GM11168 (cell line): ENCODE measurements around the gene PARS2.

Experiments
- in situ Hi-C: fragments of 300-500 bp; cut with MboI; formaldehyde crosslinking; loops from one replicate; pipeline ENCODE4 v1.12.0; 2022; ENCODE audit warnings: low sequenced_read_pairs; ENCODE audit not compliant: unreplicated experiment

Gene PARS2

DNA sequence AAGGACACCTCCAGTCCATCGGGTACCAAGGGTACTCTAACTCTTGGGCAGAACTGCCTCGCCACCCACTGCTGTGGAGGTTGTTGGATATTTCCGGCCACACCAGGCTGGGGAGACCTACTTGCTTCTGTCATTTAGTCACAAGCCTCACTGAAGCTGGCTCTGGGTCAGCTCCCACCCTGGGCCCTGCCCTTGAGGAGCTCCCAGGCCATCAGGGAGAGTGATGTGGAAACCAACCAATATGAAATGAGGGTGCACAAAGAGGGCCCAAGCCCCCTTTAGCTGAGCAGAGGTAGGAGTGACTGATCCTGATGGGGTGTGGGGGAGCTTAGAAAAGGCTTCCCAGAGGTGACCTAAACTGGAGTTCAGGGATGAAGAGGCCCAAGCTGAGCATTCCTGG lies 19.6 kb downstream of the PARS2 start:
- in situ Hi-C loops, result no loop called here

GRCh38 chr1:54743416-54744226 lies 20.7 kb downstream of the PARS2 start:
- in situ Hi-C loops, result no loop called here

DNA sequence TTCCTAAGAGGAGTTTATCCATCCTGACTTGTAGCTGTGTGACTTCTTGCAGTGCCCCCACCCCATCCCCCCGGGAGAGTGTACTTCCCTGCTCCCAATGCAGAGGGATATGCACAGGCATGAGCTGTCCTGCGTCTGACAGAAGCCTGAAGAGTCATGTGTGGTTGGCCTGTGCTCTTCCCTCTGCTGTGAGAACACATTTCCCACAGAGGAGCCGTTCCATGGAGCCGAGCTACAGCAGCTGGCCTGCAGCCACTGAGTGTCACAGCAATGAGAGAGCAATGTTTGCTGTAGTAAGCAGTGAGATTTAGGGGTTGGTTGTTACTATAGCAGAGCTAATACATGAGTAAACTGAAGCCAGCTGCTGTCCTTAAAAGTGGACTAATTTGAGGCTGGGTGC lies 22.0 kb downstream of the PARS2 start:
- in situ Hi-C loops, result no loop called here

DNA sequence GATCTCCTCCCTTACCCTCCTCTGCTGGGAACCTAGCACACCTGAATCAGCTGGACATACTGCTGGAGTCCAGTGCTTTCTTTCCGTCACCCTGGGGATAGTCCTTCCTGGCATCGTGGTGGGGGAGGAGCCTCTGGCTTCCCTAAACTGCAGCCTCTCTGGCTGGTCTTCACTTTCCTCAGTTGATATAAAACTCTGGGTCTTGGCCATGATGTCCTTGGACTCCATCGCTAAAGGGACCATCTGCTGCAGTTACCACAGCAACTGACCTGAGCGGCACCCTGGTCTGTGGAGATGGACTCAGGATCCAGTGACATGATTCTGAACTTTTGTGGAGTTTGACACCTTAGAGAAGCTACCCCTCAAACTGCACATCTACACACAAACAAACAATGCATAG lies 22.8 kb downstream of the PARS2 start:
- in situ Hi-C loops, result no loop called here

GRCh38 chr1:54738244-54738643 lies 26.1 kb downstream of the PARS2 start:
- in situ Hi-C loops, result no loop called here

DNA sequence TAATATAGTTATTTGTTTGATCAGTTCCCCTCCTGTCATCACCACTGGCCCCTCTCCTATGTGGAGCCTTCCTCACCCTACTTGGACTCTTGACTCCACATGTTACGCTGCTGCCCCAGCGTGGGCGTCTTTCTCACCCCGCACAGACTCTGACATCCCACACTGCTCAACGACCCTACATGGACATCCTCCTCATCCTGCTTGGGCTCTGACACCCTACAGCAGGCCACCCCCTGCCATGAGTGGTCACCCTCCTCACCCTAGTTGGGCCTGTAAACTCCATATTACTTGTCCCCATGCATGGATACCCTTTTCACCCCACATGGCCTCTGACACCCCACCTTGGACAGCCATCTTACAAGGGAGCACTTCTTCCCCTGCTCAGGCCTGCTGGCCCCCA lies 27.6 kb downstream of the PARS2 start:
- in situ Hi-C loops, result no loop called here

- in situ Hi-C loops, result no loop called here
Observed at GRCh38 chr1:54728027-54728426, 36.3 kb downstream of the PARS2 start.

DNA sequence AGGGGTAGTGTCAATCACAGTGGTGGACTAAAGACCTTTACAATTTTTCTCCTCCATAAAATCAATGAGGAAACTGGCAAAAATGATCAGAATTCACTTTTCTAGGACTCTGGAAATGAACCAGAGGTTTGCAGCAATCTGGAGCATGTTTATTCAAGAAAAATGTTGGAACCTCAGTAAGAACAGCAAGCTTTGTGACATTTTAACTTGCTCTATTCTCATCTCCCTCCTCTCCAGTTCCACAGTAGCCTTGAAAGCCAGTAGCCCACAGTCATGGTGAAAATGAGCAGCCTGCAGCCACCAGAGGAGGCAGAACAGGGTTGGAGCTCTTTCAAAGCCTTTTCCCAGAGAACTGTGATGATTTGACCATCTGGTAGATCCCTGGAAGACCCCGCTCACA lies 39.6 kb downstream of the PARS2 start:
- in situ Hi-C loops, result no loop called here

- in situ Hi-C loops, result no loop called here
Observed at GRCh38 chr1:54723985-54724384, 40.3 kb downstream of the PARS2 start.

DNA sequence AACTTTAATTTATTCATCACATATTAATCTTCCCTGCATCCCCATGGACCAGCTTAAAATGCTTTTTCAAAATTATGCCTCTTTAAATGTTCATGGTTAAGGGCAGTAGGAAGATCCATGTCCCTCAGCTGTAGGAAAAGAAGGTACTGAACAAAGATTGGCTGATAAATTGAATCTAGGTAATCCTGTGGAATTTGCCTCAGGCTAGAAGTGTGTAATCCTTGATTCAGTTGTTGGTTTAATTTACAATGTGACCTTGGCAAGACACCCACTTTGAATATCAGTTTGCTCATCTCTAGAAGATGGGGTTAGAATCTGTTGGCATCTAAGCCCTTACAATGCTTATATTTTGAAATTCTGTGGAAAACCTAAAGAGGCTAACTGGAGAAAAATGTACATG lies 42.6 kb downstream of the PARS2 start:
- in situ Hi-C loops, result no loop called here

GRCh38 chr1:54716299-54717047 lies 47.9 kb downstream of the PARS2 start:
- in situ Hi-C loops, result no loop called here

DNA sequence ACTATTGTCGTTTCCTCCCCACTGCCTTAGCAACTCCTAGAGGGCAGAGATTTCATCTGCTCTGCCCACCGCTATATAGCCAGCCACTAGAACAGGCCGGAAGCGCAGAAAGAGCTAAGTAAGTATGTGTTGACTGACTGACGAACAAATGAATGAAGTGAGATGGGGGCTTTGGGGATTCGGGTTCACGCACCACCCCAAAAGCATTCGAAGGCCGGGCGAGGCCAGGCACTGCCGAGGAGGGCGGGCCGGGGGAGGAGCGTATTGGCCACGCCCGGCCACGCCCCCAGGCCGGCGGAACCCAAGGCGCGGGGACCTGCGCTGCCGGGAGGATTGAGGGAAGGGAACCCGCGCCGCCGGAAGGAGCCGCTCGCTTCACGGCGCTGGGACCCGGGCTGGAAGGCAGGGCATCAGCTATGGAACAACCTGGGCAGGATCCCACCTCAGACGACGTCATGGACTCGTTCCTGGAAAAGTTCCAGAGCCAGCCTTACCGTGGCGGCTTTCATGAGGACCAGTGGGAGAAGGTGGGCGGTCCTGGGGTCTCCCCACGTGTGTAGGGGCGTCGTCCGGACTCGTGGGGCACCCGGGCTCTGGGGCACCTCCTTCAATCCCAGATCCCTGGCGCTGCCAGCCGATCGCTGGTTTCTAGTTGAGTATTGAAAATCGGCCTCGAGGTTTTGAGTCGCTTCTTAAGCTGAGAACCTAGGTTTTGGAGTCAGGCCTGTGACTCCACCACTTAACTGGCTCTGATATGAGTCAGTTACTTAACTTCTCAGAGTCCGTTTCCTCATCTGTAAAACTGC lies 48.6 kb downstream of the PARS2 start, which contains the start of gene TTC4:
TSS of gene TTC4 (plus strand) at position 369 of the 806 bp plus-strand sequence. CDS start at position 417, 48 bp downstream.
- in situ Hi-C loops, result no loop called here

GRCh38 chr1:54714881-54715492 lies 49.3 kb downstream of the PARS2 start:
- in situ Hi-C loops, result no loop called here

- in situ Hi-C loops, result no loop called here
Observed at GRCh38 chr1:54711536-54711935, 52.8 kb downstream of the PARS2 start.

DNA sequence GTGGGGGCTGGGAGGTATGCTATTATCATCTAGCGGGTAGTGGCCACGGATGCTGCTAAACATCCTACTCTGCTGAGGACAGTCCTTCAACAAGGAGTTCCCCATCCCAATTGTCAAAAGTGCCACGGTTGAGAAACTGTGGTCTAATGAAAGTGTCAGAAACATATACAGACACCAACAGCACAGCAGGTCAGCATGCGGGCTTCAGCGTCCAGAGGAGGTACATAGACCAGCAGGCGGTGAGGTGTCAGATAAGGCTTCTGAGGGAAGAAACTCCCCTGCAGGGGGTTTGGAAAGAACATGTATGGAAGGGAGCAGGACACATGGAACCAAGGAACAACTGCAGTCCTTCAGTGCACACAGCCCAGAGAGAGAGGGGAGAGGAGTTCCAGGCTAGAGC lies 53.5 kb downstream of the PARS2 start:
- in situ Hi-C loops, result no loop called here

- in situ Hi-C loops, result no loop called here
Observed at GRCh38 chr1:54710434-54710833, 53.9 kb downstream of the PARS2 start.

DNA sequence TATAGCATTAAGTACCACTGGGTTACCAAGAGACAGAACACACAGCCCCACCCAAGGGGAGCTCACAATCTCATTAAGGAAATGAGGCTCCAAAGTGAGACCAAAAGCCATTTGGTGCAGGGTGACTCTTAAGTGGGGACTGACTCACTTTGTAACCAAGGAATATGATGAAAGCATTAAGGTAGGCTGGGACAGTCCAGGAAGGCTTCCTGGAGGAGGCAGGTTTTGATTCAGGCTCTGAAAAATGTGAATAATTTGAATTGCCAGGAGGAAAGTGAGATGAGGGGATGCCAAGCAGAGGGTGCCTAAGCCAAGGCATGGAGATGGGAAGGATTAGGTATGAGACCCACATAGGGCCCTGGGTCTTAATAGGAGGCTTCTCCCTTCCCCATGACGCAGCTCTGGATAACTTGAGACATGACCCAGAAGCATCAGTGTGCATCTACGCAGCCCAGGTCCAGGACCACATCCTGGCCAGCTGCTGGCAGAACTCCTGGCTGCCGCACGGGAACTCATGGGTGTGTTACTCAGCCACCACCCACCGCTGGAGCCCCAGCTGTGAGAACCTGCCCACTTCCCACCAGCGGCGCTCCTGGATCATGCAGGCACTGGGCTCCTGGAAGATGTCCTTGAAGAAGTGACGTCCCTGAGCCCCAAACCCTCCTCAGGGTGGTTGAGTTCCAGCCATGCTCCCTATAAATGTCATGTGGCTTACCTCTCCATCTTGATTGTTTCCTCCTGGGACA lies 54.6 kb downstream of the PARS2 start:
- in situ Hi-C loops, result no loop called here

DNA sequence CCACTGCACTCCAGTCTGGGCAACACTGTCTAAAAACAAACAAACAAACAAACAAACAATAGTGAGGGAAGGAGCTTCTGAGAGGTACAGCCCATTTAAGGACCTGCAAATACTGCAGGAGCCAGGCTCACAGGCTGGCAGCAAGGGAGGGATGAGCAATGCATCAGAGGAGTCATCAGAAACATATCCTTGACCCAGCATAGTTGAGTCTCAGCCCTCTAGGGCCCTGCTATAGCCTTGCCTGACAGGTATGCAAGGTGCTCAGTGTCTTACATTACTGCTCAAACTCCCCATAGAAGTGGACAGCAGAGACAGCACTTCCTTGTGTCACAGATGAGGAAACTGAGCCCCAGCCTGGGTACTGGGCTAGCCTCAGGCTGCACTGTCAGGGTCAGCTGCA lies 55.9 kb downstream of the PARS2 start:
- in situ Hi-C loops, result no loop called here
